HepG2 (cell line): ENCODE results near the gene ZMYND8. TPM values are rescaled to one million over a fixed set of nuclear protein-coding genes. Genes with fewer than 3 reads are reported as not detected.
"Not testable (repeated sequence)": the region's sequence is repeated elsewhere in the genome, so short reads cannot be mapped to it uniquely, and the experiment has no call there.

Experiments
- ATAC-seq: fragments of 200-7000 bp; cut with Tn5 transposase; 3 replicates; pipeline ENCODE4 v1.9.1; 2020; ENCODE audit warnings: mild to moderate bottlenecking, moderate library complexity
- BruUV-seq: library from RNA; stranded (reverse); fragments of 400-500 nt; replicated peaks from 2 replicates; lab custom pipeline; 2021; lab: Mats Ljungman, UMichigan
- CTCF ChIA-PET: fragments of 300-600 bp; formaldehyde crosslinking; extraction: SDS; loops from one replicate; lab custom pipeline; 2021; ENCODE audit warnings: low total read pairs, inconsistent platforms, low intra/inter-chr PET ratio; lab: Yijun Ruan, JAX
- POLR2A ChIA-PET: fragments of 350-600 bp; sonication (Branson Sonifier 250); formaldehyde crosslinking; loops from one replicate; lab custom pipeline; 2020; ENCODE audit warnings: antibody characterized with exemption, inconsistent platforms; lab: Yijun Ruan, JAX
- DNase-seq: peaks from one replicate; pipeline ENCODE4 v3.0.0-alpha.2; 2015; ENCODE audit warnings: low spot score
- FAIRE-seq: peaks from 3 replicates; lab custom pipeline; 2011; peaks lifted over from hg19 to GRCh38; lab: Jason Lieb, UNC
- H2AFZ ChIP-seq: one replicate; pipeline ENCODE4 v1.6.1; 2011; ENCODE audit warnings: low read length, inconsistent platforms
- H3K27ac ChIP-seq: fragments of 300-600 bp; 3 replicates; pipeline ENCODE4 v1.8.0; 2011; ENCODE audit warnings: mixed run types, mild to moderate bottlenecking, mixed read lengths, low read length, inconsistent platforms; ENCODE audit not compliant: insufficient read depth; ENCODE audit errors: extremely low read length
- H3K27me3 ChIP-seq, 2 experiments: fragments of 200-600 bp in 1 of 2; 2 replicates in 1 of 2; 3 replicates in 1 of 2; pipeline versions ENCODE4 v1.6.0 to v1.8.0; 2011; ENCODE audit warnings: low read length in 2 of 2, mild to moderate bottlenecking in 2 of 2, moderate library complexity in 2 of 2, inconsistent platforms in 1 of 2; ENCODE audit not compliant: insufficient read depth in 2 of 2, control insufficient read depth in 1 of 2
- H3K36me3 ChIP-seq, 2 experiments: fragments of 200-600 bp in 1 of 2; replicated peaks in 1 of 2; 2 replicates in 1 of 2; 3 replicates in 1 of 2; pipeline versions ENCODE4 v1.5.1 to v1.8.0; 2011; ENCODE audit warnings: low read length in 2 of 2, inconsistent platforms in 1 of 2; ENCODE audit not compliant: insufficient read depth in 2 of 2, control insufficient read depth in 1 of 2
- H3K4me1 ChIP-seq: 2 replicates; pipeline ENCODE4 v1.5.1; 2012; ENCODE audit warnings: low read length, inconsistent platforms; ENCODE audit not compliant: insufficient read depth
- H3K4me2 ChIP-seq: 2 replicates; pipeline ENCODE4 v1.6.0; 2011; ENCODE audit warnings: low read depth, low read length, inconsistent platforms
- H3K4me3 ChIP-seq, 3 experiments: fragments of 200-600 bp in 1 of 3; sonication (generic), shearing (Covaris generic) in 1 of 3; replicated peaks in 1 of 3; 2 replicates each; pipeline ENCODE4 v1.5.1; 2011 to 2016; ENCODE audit warnings: low read length in 3 of 3, inconsistent platforms in 2 of 3, low read depth in 2 of 3, mild to moderate bottlenecking in 2 of 3, control low read depth in 1 of 3, mixed read lengths in 1 of 3; ENCODE audit not compliant: insufficient read depth in 1 of 3
- H3K79me2 ChIP-seq: one replicate; pipeline ENCODE4 v1.6.1; 2011; ENCODE audit warnings: low read length, inconsistent platforms; ENCODE audit not compliant: insufficient read depth
- H3K9ac ChIP-seq: 2 replicates; pipeline ENCODE4 v1.6.0; 2011; ENCODE audit warnings: mild to moderate bottlenecking, low read depth, low read length, inconsistent platforms; ENCODE audit not compliant: insufficient read depth
- H3K9me3 ChIP-seq: 2 replicates; pipeline ENCODE4 v1.5.1; 2012; ENCODE audit warnings: mild to moderate bottlenecking, low read length
- H4K20me1 ChIP-seq: 2 replicates; pipeline ENCODE4 v1.6.0; 2011; ENCODE audit warnings: inconsistent platforms, mild to moderate bottlenecking, low read length, moderate library complexity; ENCODE audit not compliant: insufficient read depth
- EED ChIP-seq: sonication (generic); formaldehyde crosslinking; IDR thresholded peaks from 2 replicates; pipeline ENCODE4 v1.5.0; 2020; ENCODE audit warnings: mild to moderate bottlenecking, missing genetic modification reagents
- RBM22 ChIP-seq: fragments of 200-400 bp; formaldehyde crosslinking; optimal IDR thresholded peaks from 2 replicates; pipeline ENCODE3; 2017; ENCODE audit warnings: mild to moderate bottlenecking, low read length, moderate library complexity
- WGBS: methylation state at CpG from one replicate; pipeline ENCODE4 v1.1.6; 2017; ENCODE audit warnings: low lambda C conversion rate; 5-methylcytosine and 5-hydroxymethylcytosine counted together
- in situ Hi-C: cut with HindIII; loops from 2 replicates; pipeline ENCODE4 v1.10.0; 2017; ENCODE audit warnings: low pct_unique_long_range_greater_than_20kb; ENCODE audit not compliant: extremely low pct_ligation_motif_present
- intact Hi-C: fragments of 100-400 bp; cut with micrococcal nuclease; formaldehyde crosslinking; loops from one replicate; pipeline ENCODE4 v1.10.0; 2022; ENCODE audit not compliant: unreplicated experiment
- polyA plus RNA-seq, 8 experiments: library from polyadenylated mRNA; depleted of rRNA in 3 of 8; stranded (reverse) in 7 of 8; unstranded in 1 of 8; fragments of >200 nt; fragmentation: Illumina TruSeq in 4 of 8; extraction: Trizol in 4 of 8; gene quantifications; 2 replicates each; pipeline versions ENCODE4 v1.2.1 to v1.2.3, GENCODE V29; 2011 to 2016; ENCODE audit warnings: low read depth in 4 of 8, missing spikeins in 1 of 8, mixed read lengths in 1 of 8; ENCODE audit not compliant: insufficient read depth in 1 of 8
- total RNA-seq, 5 experiments: library from RNA; depleted of rRNA; stranded (reverse); fragments of >200 nt; fragmentation: Illumina TruSeq; extraction: Trizol; gene quantifications; 2 replicates each; pipeline ENCODE4 v1.2.3, GENCODE V29; 2016; ENCODE audit warnings: low read depth in 1 of 5
- TF ChIP-seq, protein P1 (sequence below): IDR thresholded peaks from 2 replicates; pipeline ENCODE4 v1.6.1; 2016; ENCODE audit warnings: mild to moderate bottlenecking, missing biosample characterization, missing genetic modification reagents
- TF ChIP-seq, protein P2 (sequence below): sonication (generic); formaldehyde crosslinking; IDR thresholded peaks from 2 replicates; pipeline ENCODE4 v1.5.1; 2020; ENCODE audit warnings: mild to moderate bottlenecking, missing genetic modification reagents, moderate library complexity

ZMYND8 gene
- total and polyA plus RNA-seq, 2 of the 13 experiments (the other 11 are each of a cell fraction or from before 2014, with no cell fraction given): 53.9 to 84.7 TPM

DNA sequence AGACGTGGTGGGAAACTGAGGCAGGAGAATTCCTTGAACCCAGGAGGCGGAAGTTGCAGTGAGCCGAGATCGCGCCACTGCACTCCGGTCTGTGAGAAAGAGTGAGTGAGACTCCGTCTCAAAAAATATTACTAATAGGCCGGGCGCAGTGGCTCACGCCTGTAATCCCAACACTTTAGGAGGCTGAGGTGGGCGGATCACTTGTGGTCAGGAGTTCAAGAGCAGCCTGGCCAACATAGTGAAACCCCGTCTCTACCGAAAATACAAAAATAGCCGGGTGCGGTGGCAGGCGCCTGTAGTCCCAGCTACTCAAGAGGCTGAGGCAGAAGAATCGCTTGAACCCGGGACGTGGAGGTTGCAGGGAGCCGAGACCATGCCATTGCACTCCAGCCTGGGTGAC, 116.4 kb downstream of the ZMYND8 start:
- BruUV-seq, DNase-seq, H3K4me2 ChIP-seq, H3K27me3 ChIP-seq, FAIRE-seq, intact Hi-C loops, POLR2A ChIA-PET, CTCF ChIA-PET, H3K9me3 ChIP-seq, H3K27ac ChIP-seq, in situ Hi-C loops, H3K4me3 ChIP-seq, ATAC-seq, H2AFZ ChIP-seq, H3K9ac ChIP-seq: not testable (repeated sequence)
- TF ChIP-seq, protein P1, sequence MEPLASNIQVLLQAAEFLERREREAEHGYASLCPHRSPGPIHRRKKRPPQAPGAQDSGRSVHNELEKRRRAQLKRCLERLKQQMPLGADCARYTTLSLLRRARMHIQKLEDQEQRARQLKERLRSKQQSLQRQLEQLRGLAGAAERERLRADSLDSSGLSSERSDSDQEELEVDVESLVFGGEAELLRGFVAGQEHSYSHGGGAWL: 0 out of 2 replicates have a peak, but pooled peaks have one; percentile 12
- TF ChIP-seq, protein P2, sequence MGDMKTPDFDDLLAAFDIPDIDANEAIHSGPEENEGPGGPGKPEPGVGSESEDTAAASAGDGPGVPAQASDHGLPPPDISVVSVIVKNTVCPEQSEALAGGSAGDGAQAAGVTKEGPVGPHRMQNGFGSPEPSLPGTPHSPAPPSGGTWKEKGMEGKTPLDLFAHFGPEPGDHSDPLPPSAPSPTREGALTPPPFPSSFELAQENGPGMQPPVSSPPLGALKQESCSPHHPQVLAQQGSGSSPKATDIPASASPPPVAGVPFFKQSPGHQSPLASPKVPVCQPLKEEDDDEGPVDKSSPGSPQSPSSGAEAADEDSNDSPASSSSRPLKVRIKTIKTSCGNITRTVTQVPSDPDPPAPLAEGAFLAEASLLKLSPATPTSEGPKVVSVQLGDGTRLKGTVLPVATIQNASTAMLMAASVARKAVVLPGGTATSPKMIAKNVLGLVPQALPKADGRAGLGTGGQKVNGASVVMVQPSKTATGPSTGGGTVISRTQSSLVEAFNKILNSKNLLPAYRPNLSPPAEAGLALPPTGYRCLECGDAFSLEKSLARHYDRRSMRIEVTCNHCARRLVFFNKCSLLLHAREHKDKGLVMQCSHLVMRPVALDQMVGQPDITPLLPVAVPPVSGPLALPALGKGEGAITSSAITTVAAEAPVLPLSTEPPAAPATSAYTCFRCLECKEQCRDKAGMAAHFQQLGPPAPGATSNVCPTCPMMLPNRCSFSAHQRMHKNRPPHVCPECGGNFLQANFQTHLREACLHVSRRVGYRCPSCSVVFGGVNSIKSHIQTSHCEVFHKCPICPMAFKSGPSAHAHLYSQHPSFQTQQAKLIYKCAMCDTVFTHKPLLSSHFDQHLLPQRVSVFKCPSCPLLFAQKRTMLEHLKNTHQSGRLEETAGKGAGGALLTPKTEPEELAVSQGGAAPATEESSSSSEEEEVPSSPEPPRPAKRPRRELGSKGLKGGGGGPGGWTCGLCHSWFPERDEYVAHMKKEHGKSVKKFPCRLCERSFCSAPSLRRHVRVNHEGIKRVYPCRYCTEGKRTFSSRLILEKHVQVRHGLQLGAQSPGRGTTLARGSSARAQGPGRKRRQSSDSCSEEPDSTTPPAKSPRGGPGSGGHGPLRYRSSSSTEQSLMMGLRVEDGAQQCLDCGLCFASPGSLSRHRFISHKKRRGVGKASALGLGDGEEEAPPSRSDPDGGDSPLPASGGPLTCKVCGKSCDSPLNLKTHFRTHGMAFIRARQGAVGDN (CRISPR knock-in tag): 0 out of 2 replicates have a peak, but pooled peaks have one; percentile 1
- Histone ChIP-seq H4K20me1 (peaks cover 58% of the 10 kb centered on the region), H3K79me2 (peaks cover 17% of the 10 kb centered on the region), H3K36me3 (peaks cover 54 to 90% of the 10 kb centered on the region in 2 experiments), H3K4me1 (peaks cover 32% of the 10 kb centered on the region)
- 98% methylated on average over 20 of the region's 20 CpGs for WGBS

DNA sequence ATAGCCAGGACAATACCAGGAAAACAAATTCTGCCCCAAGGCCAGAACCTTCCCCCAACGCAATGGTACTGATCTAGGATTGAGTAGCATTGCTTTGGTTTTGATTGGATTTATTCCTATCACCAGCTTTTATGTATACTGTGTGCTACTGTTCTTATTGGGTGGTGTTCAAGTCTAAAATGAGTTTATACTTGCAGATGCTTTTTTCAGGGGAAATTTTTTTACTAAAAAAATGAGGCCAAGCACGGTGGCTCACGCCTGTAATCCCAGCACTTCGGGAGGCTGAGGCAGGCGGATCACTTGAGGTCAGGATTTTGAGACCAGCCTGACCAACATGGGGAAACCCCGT, 116.8 kb downstream of the ZMYND8 start:
- no peak for ATAC-seq
- no peak overlapping the region for H3K9ac ChIP-seq
- no peak overlapping the region for H3K27ac ChIP-seq
- H3K4me3 ChIP-seq: no peak overlapping the region
- in situ Hi-C loops: no loop called here
- POLR2A ChIA-PET: no interaction called here
- peaks cover 14% of the 10 kb centered on the region for H3K79me2 ChIP-seq
- WGBS: over 99% methylated on average over 6 of the region's 6 CpGs
- intact Hi-C loops: no loop called here
- no peak for FAIRE-seq
- TF ChIP-seq EED (CRISPR knock-in tag) (no peak), RBM22 (peak; percentile 7)
- TF ChIP-seq, all 625 proteins: peak for 1
- Histone ChIP-seq H2AFZ (no peak overlapping the region), H3K27me3 (no peaks in the 10 kb centered on the region), H4K20me1 (peaks cover 59% of the 10 kb centered on the region), H3K36me3 (peaks cover 52 to 87% of the 10 kb centered on the region in 2 experiments), H3K4me2 (no peak overlapping the region), H3K9me3 (no peaks in the 10 kb centered on the region), H3K4me1 (peaks cover 36% of the 10 kb centered on the region)
- CTCF ChIA-PET: no interaction called here
- no peak for DNase-seq
- BruUV-seq: no TSS peak
